ENCODE measurements around the gene PARP6. TPM values are rescaled to one million over a fixed set of nuclear protein-coding genes. Genes with fewer than 3 reads are reported as not detected.

The PARP6 gene
- total RNA-seq, 1 donor from 2014 or later: 46.4 TPM

DNA sequence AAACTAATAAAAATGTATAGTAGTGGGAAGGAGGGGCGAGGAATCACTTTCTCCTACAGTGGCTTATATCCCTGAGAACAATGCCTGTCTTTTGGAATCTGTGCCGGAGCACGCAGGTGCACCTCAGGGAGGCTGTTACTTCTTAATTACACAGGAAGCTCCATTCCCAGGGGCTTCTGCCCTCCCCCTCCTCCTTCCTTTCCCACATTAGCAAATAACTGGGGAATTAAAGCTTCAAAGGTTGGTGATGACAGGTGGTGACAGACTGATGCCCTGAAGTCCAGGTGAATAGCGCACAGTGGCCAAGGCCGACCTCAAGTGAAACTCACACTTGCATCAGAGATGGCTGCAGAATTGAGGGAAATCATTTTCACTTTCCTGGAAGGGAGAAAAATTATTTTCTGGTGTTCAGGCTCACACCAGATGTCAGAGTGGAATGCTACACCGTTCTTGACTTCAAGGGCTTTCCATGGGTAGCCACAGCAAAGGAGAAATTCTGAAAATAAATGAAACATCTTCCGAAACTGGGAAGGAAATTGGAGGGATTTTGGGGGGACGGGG lies 78.4 kb downstream of the PARP6 start:
- intact Hi-C loops (cut with DNase I): no loop called here
- no peak for DNase-seq (ENCODE audit: missing footprints)
- ATAC-seq: no peak

DNA sequence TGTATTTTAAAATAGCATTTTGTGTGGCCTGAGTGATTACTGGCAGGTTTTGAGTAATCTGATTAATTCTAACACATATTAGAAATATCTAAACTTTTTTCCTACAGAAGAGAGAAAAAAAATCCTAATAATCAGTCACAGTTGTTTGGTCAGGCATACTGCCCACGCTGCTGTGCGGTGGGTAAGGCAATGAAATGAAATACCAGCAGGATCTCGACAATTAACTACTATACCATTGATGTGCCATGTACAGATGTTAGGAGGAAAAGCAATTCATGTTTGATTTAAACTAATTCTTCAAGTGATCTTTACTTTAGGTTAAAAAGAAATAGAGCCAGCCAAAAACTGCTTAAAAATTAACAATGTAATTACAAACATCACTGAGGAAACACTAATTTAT lies 79.9 kb downstream of the PARP6 start:
- DNase-seq (ENCODE audit: missing footprints): no peak
- intact Hi-C loops (cut with DNase I): no loop called here
- no peak for ATAC-seq

Other genes starting within 250 kb of the PARP6 start
- gene MYO9A, start 154.4 kb downstream of the PARP6 start, total RNA-seq: 27.5 TPM
- gene SENP8, start 154.2 kb downstream of the PARP6 start, total RNA-seq: 5.9 TPM
- not detected for gene GRAMD2A, start 74.8 kb downstream of the PARP6 start, total RNA-seq
- gene PKM, start 41.4 kb downstream of the PARP6 start, total RNA-seq: 1,022 TPM
- gene CELF6, start 47.6 kb upstream of the PARP6 start, total RNA-seq: 1.6 TPM
- gene HEXA, start 103.5 kb upstream of the PARP6 start, total RNA-seq: 64.3 TPM
- gene TMEM202, start 125.8 kb upstream of the PARP6 start, total RNA-seq: not detected
- gene ARIH1, start 201.8 kb upstream of the PARP6 start, total RNA-seq: 163 TPM

Measured in Right ventricle myocardium inferior (tissue), 1 donor.